HG02884 (cell line): ENCODE data around the gene EMILIN2.
"Not testable (repeated sequence)": the region's sequence is repeated elsewhere in the genome, so short reads cannot be mapped to it uniquely, and the experiment has no call there.

ENCODE experiments used
- ATAC-seq: cut with Tn5 transposase; IDR thresholded peaks from one replicate; pipeline ENCODE4 v1.9.1; 2021; ENCODE audit warnings: mild to moderate bottlenecking, moderate library complexity; ENCODE audit not compliant: unreplicated experiment

Gene EMILIN2

GRCh38 chr18:2913398-2914005, 66.7 kb downstream of the EMILIN2 start:
- ATAC-seq, result no peak

DNA sequence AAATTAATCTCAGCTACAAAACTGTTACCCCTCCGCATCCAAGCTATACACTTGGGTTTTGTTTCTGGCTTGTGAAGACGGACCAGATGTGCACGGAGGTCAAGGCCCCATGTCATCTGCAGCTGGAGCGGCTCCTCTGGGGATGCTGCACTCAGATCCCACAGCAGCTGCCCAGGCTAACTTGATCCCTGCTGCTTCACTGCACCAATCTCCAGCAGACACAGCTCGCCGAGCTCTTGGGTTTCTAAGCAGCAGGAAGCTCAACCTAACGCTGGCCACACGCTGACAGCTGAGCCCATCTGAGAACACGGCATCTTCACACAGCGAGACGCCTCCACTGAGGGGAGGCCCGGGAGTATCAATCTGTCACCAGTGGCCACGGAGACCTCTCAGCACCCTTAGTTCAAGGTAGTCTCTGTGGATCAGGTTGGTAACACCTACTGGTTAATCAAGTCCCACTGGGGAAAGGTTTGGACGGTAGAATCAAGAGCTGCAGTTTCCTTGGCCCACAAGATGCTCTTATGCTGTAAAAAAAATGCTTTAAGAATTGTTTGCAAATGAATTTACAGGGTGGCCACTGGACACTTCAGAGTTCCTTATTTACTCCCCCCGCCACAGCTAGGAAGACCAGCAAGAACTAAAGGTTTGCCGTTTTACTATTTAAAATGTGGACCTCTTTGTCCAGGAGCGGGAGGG, 67.5 kb downstream of the EMILIN2 start:
- ATAC-seq, result no peak

DNA sequence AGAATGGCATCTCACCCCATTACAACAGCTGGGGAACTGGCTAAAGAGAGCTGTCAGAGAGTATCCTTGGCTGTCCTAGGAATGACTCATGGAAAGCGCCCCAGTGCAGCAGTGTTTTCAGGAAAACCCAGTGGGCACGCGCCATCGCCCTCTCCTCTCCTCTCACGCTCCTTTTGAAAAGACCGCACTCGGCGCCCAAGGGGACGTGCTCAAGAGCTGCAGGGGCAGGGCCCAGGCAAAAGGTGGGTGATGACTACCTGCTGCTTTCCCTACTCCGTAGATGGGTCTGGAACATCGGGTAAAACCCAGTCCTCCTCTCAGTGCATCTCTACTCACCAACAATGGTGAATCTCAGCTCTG, 68.1 kb downstream of the EMILIN2 start:
- no peak for ATAC-seq

GRCh38 chr18:2915486-2915885, 68.7 kb downstream of the EMILIN2 start:
- ATAC-seq, result not testable (repeated sequence)

DNA sequence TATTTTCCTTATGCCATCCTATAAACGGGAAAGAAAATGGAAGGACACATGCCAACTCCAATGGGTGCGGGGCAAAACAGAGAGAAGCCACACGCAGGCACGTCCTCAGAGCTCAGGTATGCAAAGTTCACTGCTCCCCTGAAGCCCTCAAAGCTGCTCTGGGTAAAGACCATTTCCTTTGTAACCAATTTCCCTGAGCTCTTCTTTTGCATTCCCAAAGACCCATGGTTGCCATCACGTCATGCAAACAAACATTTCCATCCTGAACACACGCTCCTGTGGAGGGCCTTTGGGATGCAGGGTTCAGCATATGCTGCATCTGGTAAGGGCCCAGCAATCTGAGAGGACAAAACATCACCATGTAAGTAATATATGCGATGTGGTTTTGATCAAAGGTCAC, 69.4 kb downstream of the EMILIN2 start:
- no peak for ATAC-seq

DNA sequence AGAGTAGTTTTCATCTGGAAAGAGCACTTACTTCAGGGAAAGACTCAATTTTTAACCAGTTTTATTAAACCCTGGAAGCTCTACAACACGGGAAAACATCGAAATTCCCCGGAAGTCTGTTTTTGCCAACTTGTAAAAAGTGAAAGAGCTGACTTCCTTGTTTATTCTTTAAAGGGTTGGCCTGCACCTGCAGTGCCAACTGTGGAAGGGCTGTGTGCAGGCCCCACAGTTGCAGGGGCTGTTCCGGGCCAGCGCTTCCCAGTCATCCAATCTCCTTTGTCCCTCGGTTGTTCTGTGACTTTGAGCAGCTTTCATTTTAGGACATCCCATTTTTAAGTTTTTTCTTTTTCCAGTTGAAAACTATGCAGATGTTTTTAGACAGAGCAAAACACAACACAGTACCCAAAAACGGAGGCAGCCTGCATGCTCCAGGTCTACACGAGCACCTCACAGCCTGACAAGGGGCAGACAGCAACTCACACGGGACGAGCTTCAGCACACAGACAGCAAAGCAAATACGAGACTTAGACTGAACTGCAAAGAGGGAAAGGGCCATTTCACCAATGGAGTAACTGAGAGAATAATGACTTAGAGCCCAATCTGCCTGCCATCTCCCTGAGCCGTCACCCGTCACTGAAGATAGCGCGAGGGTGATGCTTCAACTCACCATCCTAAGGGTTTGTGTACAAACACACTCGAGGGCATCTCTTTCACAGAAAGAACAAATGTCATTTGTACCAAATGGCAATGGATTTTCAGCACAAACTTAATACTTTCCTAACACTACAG, 70.6 kb downstream of the EMILIN2 start:
- ATAC-seq, result peak; percentile 56

DNA sequence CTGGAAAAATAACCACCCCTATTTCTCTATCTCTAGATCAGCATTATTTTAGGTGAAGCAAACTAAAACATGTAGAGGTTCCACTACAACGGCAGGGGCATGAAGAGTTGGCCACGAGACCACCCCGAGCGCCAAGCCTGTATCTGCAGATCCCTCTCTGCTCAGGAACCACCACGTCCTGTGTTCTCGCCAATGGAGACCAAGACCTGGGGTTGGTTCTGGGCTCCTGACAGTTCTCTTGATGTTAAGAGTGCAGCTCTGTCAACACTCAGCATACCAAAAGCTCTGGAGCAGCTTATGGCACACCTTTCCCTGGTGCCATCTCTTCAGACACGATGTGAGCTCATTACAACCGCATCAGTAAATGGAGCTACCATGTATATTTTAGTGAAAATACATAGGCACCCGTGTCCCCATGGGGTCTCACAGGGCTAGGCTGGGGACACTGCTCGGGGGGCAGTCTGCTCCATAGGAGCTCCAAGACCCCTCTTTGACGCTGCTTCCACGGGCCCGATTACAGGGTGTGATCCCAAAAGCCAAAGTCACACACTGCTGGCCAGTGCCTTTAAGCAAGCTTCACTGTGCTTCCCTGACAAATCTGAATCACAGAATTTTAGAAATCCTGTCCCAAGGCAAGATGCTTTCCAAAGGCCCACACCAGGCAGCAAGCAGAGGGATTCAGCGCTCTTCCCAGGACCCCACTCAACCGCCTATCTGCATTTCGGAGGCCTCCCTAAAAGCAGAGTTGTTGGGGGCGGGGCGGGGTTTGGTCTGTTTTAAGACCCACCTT, 72.2 kb downstream of the EMILIN2 start:
- ATAC-seq, result no peak

DNA sequence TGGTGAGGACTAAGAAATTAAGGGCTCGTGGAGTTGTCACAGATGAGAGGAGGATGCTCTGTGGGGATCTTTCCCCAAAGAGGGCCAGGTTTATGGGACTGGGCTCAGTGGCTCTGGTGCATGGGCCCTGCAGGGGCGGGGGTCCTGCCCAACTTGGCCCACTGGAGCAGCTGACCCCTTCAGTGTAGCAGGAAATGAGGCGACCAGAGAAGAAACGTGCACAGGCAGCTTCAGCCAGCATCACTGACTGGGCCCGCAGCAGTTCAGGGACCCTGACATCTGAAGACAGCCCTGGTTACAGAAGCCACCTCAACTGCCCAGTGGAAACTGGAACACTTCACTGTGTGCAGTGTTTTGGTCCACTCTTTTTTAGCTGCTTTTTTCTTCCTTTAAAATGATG, 72.8 kb downstream of the EMILIN2 start:
- no peak for ATAC-seq

GRCh38 chr18:2920027-2920426, 73.2 kb downstream of the EMILIN2 start:
- no peak for ATAC-seq

DNA sequence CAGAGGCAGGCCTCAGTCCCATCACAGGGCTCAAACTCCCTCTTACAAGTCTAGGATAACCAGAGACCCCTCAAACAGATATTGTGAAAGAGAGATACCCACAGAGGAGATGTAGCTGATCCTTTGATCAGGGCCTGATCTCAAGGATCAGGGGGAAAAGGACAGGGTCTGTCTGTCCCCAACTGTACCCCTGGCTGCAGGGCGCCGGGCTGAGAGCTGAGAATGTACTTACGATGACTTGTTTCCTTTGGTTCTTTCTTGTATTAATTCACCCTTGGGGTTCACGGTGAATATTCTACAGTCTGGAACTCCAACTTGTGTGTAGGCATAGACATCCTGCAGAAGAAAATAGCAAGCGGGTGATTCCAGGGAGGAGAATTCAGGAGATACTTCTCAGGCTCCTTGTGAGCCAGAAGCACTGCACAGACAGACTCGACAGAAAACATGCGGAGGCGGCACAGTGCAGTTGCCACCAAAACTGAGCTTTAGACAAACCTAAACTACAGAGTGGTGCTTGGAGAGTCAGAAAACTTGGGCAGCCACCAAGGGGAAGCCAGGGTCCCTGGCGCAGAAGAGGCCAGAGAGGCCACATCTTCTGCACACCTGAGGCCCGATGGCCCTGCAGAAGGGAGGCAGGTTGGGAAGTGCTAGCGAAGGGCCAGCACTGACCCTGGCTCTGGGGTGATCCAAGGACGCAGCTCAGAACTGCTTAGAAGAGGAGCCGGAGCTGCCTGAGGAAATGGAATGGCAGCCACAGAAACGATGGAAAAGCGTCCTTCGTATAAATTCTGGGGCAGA, 73.9 kb downstream of the EMILIN2 start:
- ATAC-seq, result no peak

GRCh38 chr18:2921778-2922177, 75.0 kb downstream of the EMILIN2 start:
- ATAC-seq, result no peak

- no peak for ATAC-seq
Observed at GRCh38 chr18:2923464-2923863, 76.7 kb downstream of the EMILIN2 start.

DNA sequence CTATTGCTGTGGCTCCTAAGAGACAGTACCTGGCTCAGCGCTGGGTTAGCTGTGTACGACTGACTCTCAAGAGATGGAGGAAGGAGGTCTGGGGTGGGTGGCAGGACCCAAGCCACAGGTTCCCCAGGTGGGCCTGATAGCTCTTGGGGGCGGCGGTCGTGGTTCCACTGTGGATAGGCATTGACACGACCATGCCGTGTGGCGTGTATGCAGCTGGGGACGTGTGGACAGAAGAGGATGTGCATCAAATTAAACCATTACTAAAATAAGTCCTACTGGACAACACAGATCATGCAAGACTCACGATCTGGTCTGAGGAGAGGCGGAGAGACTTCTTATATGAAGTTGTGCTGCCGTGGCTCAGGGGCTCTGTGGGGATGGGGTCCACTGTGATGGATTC, 78.1 kb downstream of the EMILIN2 start:
- ATAC-seq, result no peak

DNA sequence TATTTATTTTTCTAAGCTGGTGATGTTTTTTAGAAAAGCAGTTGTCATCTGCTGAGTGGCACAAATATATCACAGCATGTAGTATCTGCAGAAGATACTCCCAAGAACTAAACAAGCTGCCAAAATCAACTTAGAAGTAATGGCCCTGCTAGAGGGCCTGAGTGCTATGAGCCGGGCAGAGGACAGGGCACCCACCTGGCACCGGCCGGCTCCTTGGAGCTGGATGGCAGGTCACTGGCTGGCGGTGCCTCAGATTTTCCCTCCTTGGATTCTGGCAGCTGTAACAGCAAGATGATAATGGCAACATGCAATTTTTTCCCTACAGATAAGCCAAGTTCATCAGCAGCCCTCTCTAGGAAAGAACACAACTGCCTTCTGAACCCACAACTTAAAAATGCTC, 79.7 kb downstream of the EMILIN2 start:
- ATAC-seq, result no peak

- ATAC-seq, result no peak
Observed at GRCh38 chr18:2927745-2928144, 80.9 kb downstream of the EMILIN2 start.

DNA sequence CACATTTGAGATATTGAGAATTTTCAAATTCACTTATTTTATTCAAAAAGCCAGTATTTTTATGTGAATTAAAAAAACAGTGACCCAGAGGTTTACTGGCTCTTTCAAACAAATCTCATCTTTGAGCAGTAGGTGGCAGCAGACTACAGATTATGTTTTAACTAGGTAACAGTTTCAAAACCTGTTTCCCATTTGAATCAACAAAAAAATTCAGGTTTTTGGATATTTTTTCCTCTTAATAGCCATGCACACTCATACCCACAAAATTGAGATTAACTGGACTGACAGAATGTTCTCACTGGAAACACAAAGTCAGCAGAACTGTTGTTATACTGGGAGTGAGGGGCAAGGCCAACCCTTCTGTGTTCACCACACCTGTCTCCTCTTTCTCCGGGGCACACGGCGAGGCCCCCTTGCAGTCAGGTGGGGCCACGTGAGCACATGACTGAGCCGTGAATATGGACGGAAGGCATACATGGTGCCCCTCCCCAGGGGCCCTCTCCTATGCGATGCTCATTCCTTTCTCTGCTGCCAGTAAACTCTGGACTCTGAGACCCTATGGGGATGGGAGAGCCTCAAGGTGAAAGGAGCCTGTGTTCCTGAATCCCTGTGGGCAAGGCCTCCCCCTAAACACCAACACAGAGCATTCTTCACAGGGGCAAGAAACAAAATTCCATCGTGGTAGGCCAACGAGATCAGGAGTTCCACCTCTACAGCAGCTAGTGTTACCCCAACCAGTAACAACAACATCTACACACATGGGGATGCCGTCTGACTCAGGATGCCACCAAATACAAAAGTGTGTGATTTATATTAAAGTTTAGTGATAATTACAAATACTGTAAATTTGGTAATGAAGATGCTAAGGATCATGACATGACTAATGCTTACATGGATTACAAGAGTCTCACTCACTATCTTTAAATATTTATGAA, 85.7 kb downstream of the EMILIN2 start:
- no peak for ATAC-seq

GRCh38 chr18:2933995-2934394, 87.2 kb downstream of the EMILIN2 start:
- ATAC-seq, result no peak

DNA sequence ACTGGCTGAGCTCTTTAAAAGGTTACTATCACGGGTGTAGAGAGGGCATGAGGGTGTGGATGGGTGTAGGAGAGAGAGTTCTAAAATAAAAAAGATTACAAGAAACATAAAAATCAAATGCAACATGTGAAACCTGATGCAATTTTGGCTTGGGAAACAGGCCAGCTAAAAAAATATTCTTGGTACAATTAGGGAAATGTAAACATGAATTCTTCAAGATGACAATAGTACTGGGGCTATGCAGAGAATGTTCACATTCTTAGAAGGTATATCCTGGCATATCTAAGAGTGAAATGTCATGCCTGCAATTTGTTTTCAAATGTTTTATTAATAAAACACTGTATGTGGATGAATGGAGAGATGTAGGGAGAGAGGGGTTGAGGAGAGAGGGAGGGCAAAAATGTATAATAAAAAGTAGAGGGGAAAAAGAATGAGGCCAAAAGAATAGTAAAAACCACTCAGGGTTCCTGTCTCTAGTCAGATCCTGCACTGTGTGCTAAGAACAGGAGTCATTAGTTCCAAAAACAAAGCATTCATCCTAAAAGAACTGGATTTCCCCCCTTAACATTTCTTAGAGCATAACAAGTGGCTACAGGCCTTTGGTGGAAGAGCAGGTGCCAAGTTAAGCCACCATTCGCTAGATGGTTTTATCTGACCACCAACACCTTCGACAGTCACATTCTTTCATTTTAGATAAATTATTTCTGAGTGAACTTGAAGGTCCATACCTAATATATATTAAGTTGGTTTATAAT, 88.8 kb downstream of the EMILIN2 start:
- ATAC-seq, result no peak

- ATAC-seq, result no peak
Observed at GRCh38 chr18:2939317-2939716, 92.5 kb downstream of the EMILIN2 start.
